ENCODE results near the gene PYURF. TPM values are rescaled to one million over a fixed set of nuclear protein-coding genes. Genes with fewer than 3 reads are reported as not detected.

Gene PYURF
- total RNA-seq, 1 experiment from 2014 or later, result 78.9 TPM

DNA sequence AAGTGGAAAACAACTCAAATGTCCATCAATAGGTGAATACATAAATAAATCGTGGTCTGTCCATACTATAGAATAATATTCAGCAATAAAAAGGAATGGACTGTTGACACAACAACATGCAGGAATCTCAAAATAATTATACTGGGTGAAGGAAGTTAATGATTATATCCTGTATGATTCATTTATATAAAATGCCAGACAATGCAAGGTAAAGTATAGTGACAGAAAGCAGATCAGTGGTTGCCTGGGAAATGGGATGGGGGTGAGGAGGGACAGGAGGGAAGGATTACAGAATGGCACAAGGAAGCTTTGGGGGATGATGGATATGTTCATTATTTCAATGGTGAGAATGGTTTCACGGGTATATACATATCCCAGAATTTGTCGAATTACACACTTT is 12.3 kb downstream of the PYURF start:
- peak; percentile 46 for DNase-seq (ENCODE audit: low spot score)

DNA sequence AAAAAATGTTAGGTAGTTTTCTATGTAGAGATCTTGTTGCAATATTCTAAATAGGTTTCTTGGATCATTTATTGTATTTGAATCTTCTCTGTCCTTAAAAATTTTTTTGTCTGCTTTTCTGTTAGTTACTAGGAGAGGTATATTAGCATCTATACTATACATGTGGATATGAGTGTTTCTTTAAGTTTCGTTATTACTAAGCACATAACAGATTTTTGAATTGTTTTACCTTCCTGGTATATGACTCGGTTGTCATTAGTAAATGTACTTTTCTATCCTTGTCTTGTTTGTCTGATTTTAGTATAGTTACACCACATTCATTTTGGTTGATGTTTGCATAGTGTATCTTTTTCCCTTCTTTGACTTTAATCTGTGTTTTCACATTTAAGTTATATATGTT is 20.2 kb downstream of the PYURF start:
- DNase-seq (ENCODE audit: low spot score), result no peak

DNA sequence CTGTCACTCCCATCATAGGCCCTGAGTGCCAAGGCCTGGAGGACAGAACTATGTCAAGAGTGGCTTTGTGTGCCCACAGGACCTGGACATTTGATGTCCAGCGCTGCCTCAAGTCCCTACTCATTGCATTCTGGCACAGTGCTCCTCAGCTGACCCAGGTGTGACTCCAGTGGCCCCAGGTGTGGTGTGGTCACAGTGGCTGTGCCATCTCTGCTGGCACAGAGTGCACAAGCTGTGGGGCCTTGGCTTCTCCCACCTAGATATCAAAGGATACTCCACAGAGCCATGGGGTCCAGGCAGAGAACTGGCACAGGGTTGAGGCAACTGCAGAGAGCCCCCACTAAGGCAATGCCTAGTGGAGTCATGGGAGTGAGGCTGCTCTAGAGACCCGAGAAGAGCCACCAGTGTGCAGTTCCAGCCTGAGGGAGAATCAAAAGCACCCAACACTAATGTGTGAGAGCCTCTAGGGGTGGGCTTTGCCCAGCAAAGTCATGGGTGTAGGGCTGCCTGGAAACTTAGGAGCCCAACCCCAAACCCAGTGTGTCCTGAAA is 25.6 kb downstream of the PYURF start:
- DNase-seq (ENCODE audit: low spot score), result no peak

DNA sequence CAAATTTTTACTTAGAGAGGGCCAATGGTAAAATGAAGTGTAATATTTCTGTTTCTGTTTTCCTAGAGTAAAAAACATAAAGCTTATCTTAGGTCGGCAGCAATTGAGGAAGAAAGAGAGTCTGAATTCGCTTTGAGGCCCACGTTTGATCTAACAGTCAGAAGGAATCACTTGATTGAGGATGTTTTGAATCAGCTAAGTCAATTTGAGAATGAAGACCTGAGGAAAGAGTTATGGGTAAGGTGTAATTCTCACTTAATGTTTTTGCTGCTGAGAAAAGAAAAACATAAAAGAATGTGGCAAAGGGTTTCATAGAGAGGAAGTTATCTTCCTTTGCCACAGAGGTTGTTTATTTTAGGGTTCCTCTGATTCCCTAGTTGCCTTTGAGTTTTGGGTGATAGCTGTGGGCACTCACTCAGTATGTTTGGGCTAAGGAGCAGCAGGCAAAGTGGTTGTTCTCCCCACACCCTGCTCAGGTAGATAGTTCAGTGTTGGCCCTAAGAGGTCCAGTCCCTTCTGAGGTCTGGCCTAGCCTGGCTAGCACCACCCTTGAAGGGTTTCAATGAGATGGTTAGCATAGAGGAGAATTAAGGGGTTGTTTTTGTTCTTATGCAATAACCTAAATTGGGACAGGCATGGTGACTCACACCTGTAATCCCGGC is 34.3 kb downstream of the PYURF start:
- DNase-seq (ENCODE audit: low spot score), result no peak

DNA sequence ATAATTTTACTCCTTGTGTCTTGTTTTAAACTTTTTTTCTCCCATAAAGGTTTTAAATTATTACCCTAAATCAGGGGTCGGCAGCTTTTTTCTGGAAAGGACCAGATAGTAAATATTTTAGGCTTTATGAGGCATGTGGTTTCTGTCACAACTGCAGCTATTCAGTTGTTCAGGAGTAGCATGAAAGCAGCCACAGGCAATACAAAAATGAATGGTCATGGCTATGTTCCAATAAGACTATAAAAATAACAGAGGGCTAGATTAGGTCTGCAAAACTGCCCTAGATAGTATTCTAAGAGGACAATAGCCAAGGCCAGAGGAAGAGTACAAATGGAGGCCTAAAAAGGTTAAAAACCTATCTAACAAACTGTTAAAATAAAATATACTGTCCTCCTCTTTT is 42.0 kb downstream of the PYURF start:
- DNase-seq (ENCODE audit: low spot score), result no peak

DNA sequence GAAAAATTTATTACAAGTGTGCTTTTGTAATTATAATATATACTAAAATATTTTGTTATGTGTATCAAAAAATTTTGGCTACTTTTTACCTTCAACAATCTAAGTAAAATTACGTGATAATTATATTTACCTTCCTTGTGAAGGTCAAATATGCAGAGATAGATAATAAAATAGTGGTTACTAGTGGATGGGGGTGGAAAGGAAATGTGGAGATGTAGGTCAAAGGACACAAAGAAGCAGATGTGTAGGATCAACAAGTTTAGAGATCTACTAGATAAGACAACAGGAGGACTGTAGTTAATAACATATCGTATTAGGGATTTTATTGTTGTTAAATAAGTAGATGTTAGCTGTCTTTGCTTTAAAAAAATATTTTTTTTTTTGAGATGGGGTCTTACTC is 45.3 kb downstream of the PYURF start:
- no peak for DNase-seq (ENCODE audit: low spot score)

DNA sequence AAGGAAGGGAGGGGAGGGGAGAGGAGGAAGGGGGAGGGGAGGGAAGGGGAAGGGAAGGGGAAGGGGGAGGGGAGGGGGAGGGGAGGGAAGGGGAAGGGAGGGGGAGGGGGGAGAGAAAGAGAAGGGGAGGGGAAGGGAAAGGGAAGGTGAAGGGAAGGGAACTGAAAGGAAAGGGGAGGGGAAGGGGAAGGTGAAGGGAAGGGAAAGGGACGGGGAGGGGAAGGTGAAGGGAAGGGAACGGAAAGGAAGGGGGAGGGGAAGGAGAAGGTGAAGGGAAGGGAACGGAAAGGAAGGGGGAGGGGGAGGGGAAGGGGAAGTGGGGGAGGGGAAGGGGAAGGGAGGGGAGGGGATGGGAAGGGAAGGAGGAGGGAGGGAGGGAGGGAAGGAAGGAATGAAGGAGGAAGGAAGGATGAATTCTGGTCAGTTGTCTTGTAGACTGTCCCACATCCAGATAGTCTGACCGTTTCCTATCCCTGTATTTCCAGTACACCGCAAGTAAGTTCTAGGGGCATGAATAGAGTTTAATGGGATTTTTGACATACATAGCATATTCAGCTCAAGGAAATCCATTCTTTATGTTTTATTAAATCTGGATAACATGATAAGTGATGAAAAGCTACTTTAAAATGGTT is 46.2 kb downstream of the PYURF start:
- DNase-seq (ENCODE audit: low spot score), result no peak

Other genes starting within 250 kb of the PYURF start
- 4.1 and 11.0 TPM in 2 replicates for gene PPM1K, start 239.2 kb downstream of the PYURF start, total RNA-seq (2014; rRNA removed; shearing (Covaris generic))
- 9.5 and 12.8 TPM in 2 replicates for gene HERC6, start 144.9 kb downstream of the PYURF start, total RNA-seq (2014; rRNA removed; shearing (Covaris generic))
- 0.23 and 0.70 TPM in 2 replicates for gene HERC5, start 66.7 kb downstream of the PYURF start, total RNA-seq (2014; rRNA removed; shearing (Covaris generic))
- gene HERC3, start 68.7 kb upstream of the PYURF start, total RNA-seq (2014; rRNA removed; shearing (Covaris generic)), result 1.8 and 5.0 TPM in 2 replicates
- gene NAP1L5, start 174.1 kb upstream of the PYURF start, total RNA-seq (2014; rRNA removed; shearing (Covaris generic)), result 1.8 and 2.0 TPM in 2 replicates

Measured in HT-29 (cell line).